Coronary artery (tissue), 2 donors: ENCODE measurements around the gene ASRGL1.
A peak's percentile ranks its signal among the peaks of the same experiment; 100 is the strongest.

Experiments used
- DNase-seq: peaks from one replicate; pipeline ENCODE4 v3.0.0-alpha.2; 2017; ENCODE audit warnings: low spot score
- H3K27ac ChIP-seq, 2 donors: fragments of 200-600 bp; sonication (generic); one replicate each; pipeline ENCODE4 v1.5.1; 2016 to 2019
- H3K4me3 ChIP-seq: fragments of 200-600 bp; sonication (generic); 2 replicates; pipeline ENCODE4 v1.5.1; 2016; ENCODE audit warnings: mild to moderate bottlenecking, moderate library complexity
- TF ChIP-seq, protein P1 (sequence below): fragments of 200-600 bp; sonication (generic); IDR thresholded peaks from one replicate; pipeline ENCODE4 v1.5.1; 2019; ENCODE audit warnings: antibody characterized with exemption

Gene ASRGL1

DNA sequence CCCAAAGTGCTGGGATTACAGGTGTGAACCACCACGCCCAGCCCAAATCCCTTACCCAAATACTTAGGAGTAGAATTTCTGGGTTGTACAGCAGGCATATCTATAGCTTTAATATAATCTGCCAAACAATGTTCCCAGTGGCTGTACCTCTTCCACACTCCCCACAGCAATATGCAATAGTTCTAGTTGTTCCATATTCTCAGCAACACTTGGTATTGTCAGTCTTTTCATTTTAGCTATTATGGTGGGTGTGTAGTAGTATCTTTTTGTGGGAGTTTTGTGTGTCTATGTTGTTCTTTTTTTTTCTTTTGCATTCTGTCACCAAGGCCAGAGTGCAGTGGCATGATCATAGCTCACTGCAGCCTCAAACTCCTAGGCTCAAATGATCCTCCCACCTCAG lies 100.4 kb downstream of the ASRGL1 start:
- TF ChIP-seq, protein P1, sequence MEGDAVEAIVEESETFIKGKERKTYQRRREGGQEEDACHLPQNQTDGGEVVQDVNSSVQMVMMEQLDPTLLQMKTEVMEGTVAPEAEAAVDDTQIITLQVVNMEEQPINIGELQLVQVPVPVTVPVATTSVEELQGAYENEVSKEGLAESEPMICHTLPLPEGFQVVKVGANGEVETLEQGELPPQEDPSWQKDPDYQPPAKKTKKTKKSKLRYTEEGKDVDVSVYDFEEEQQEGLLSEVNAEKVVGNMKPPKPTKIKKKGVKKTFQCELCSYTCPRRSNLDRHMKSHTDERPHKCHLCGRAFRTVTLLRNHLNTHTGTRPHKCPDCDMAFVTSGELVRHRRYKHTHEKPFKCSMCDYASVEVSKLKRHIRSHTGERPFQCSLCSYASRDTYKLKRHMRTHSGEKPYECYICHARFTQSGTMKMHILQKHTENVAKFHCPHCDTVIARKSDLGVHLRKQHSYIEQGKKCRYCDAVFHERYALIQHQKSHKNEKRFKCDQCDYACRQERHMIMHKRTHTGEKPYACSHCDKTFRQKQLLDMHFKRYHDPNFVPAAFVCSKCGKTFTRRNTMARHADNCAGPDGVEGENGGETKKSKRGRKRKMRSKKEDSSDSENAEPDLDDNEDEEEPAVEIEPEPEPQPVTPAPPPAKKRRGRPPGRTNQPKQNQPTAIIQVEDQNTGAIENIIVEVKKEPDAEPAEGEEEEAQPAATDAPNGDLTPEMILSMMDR = no peak
- H3K27ac ChIP-seq = no peak overlapping the region
- H3K4me3 ChIP-seq = no peak overlapping the region
- DNase-seq = no peak

DNA sequence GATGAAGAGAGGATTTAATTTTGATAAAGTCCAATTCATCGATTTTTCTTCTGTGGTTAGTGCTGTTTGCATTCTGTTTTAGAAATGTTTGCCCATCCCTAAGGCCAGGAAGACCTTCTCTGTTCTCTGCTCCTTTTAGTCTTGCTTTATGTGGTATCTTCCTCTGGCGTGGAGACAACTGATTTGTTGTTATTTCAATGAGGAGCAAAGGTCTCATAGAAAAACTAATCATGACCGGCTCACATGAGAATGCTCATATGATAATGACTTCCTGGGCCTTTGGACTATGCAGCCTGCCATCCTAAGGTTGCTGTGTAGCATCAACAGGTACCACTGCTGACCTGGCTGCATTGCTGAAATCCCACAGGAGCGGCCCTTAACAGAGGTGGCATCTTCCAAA lies 101.4 kb downstream of the ASRGL1 start:
- TF ChIP-seq, protein P1 = no peak
- no peak for DNase-seq
- H3K4me3 ChIP-seq = no peak overlapping the region
- H3K27ac ChIP-seq = no peak overlapping the region

DNA sequence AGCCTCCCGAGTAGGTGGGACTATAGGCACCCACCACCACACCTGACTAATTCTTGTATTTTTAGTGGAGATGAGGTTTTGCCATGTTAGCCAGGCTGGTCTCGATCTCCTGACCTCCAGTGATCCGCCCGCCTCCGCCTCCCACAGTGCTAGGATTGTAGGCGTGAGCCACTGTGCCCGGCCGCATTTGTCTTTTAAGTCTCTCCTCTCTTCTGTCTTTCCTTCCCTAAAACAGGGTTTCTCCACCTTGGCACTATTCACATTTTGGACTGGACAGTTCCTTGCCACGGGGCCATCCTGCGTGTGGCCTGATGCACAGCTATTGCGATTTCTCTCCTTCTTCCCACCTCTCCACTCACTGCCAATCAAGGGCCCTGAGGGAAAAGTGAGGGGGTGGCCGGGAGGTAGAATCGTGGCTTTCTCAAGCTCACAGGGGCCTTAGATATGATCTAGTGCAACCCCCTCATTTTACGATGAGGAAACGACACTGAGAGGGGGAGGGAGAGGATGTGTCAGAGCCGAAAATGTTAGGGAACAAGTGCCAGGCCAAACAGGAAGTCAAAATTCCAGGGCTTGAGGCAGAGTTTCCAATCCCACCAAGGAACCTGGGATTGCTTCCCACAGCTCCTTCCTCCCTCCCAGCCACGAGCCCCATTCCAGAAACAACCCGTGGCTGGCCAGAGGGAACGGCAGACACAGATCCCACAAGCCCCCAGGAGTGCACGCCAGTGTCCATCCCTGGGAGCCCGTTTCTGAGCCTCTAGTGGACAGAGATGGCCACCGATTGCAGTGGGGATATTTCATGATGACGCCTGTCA lies 102.7 kb downstream of the ASRGL1 start:
- TF ChIP-seq, protein P1 = no peak
- DNase-seq = peak; percentile 82
- H3K4me3 ChIP-seq = peak overlapping the region; percentile 50
- H3K27ac ChIP-seq = peak overlapping the region; percentile 69 to 86
